Ectodermal cell (in vitro differentiated cells): ENCODE results near the gene TOR1A.

ENCODE experiments used
- H3K27ac ChIP-seq: 2 replicates; pipeline ENCODE4 v1.7.0; 2013; ENCODE audit warnings: mild to moderate bottlenecking, low read depth, low read length; ENCODE audit not compliant: insufficient read depth, poor library complexity, severe bottlenecking
- H3K27me3 ChIP-seq: 2 replicates; pipeline ENCODE4 v1.7.0; 2013; ENCODE audit warnings: mild to moderate bottlenecking, low read length; ENCODE audit not compliant: insufficient read depth, control insufficient read depth, poor library complexity, severe bottlenecking
- H3K36me3 ChIP-seq: one replicate; pipeline ENCODE4 v1.7.0; 2013; ENCODE audit warnings: low read length; ENCODE audit not compliant: control insufficient read depth, insufficient read depth
- H3K4me1 ChIP-seq: one replicate; pipeline ENCODE4 v1.7.0; 2013; ENCODE audit warnings: low read length; ENCODE audit not compliant: control insufficient read depth, insufficient read depth
- H3K4me3 ChIP-seq: 2 replicates; pipeline ENCODE4 v1.7.0; 2013; ENCODE audit warnings: low read depth, low read length, control low read depth; ENCODE audit not compliant: insufficient read depth
- H3K9me3 ChIP-seq: 2 replicates; pipeline ENCODE4 v1.7.0; 2013; ENCODE audit warnings: mild to moderate bottlenecking, low read length, moderate library complexity; ENCODE audit not compliant: control insufficient read depth
- WGBS, 2 experiments: methylation state at CpG; one replicate each; pipeline ENCODE4 v1.1.7; 2013; ENCODE audit warnings: missing lambda C conversion rate in 2 of 2; 5-methylcytosine and 5-hydroxymethylcytosine counted together

The TOR1A gene

GRCh38 chr9:129774791-129775447 is 49.0 kb downstream of the TOR1A start:
- Histone ChIP-seq H3K9me3 (no peaks in the 10 kb centered on the region), H3K27ac (no peak overlapping the region), H3K36me3 (no peaks in the 10 kb centered on the region), H3K27me3 (no peaks in the 10 kb centered on the region), H3K4me3 (no peak overlapping the region), H3K4me1 (peaks cover 8% of the 10 kb centered on the region)
- 85 to 87% methylated on average over 20 of the region's 20 CpGs for WGBS, 2 experiments

- H3K27ac ChIP-seq = no peak overlapping the region
- H3K9me3 ChIP-seq = no peaks in the 10 kb centered on the region
- no peaks in the 10 kb centered on the region for H3K36me3 ChIP-seq
- H3K27me3 ChIP-seq = no peaks in the 10 kb centered on the region
- no peak overlapping the region for H3K4me3 ChIP-seq
- H3K4me1 ChIP-seq = peaks cover 8% of the 10 kb centered on the region
- whole genome bisulfite sequencing, 2 experiments = 89 to 92% methylated on average over 10 of the region's 10 CpGs
Observed at GRCh38 chr9:129773262-129774048, 50.5 kb downstream of the TOR1A start.

GRCh38 chr9:129770741-129771140 is 53.2 kb downstream of the TOR1A start:
- 90 to 95% methylated on average over 5 of the region's 5 CpGs for WGBS, 2 experiments
- Histone ChIP-seq H3K4me1 (no peaks in the 10 kb centered on the region), H3K27me3 (no peaks in the 10 kb centered on the region), H3K27ac (no peak overlapping the region), H3K36me3 (no peaks in the 10 kb centered on the region), H3K9me3 (no peaks in the 10 kb centered on the region), H3K4me3 (no peak overlapping the region)

GRCh38 chr9:129769669-129770068 is 54.3 kb downstream of the TOR1A start:
- no peaks in the 10 kb centered on the region for H3K27me3 ChIP-seq
- WGBS, 2 experiments = 93% methylated on average over 5 of the region's 5 CpGs
- H3K27ac ChIP-seq = no peak overlapping the region

GRCh38 chr9:129768486-129768885 is 55.5 kb downstream of the TOR1A start:
- Histone ChIP-seq H3K27ac (no peak overlapping the region), H3K27me3 (no peaks in the 10 kb centered on the region), H3K9me3 (no peaks in the 10 kb centered on the region), H3K4me3 (no peak overlapping the region), H3K4me1 (peaks cover under 1% of the 10 kb centered on the region), H3K36me3 (no peaks in the 10 kb centered on the region)
- whole genome bisulfite sequencing, 2 experiments = 86 to 94% methylated on average over 6 of the region's 6 CpGs

More at GRCh38 chr9:129769669-129770068, 54.3 kb downstream of the TOR1A start:
- H3K9me3 ChIP-seq = no peaks in the 10 kb centered on the region
- no peaks in the 10 kb centered on the region for H3K4me1 ChIP-seq
- H3K4me3 ChIP-seq = no peak overlapping the region
- H3K36me3 ChIP-seq = no peaks in the 10 kb centered on the region

GRCh38 chr9:129765764-129766317 is 58.1 kb downstream of the TOR1A start:
- Histone ChIP-seq H3K36me3 (no peaks in the 10 kb centered on the region), H3K27ac (no peak overlapping the region), H3K27me3 (no peaks in the 10 kb centered on the region), H3K9me3 (no peaks in the 10 kb centered on the region), H3K4me1 (peaks cover 12% of the 10 kb centered on the region), H3K4me3 (no peak overlapping the region)
- 93 to 95% methylated on average over 4 of the region's 4 CpGs for WGBS, 2 experiments

- H3K4me1 ChIP-seq = peaks cover 12% of the 10 kb centered on the region
- no peaks in the 10 kb centered on the region for H3K27me3 ChIP-seq
- H3K9me3 ChIP-seq = no peaks in the 10 kb centered on the region
- H3K27ac ChIP-seq = no peak overlapping the region
- no peak overlapping the region for H3K4me3 ChIP-seq
- 90 to 91% methylated on average over 13 of the region's 13 CpGs for WGBS, 2 experiments
- no peaks in the 10 kb centered on the region for H3K36me3 ChIP-seq
Observed at GRCh38 chr9:129762985-129763926, 60.7 kb downstream of the TOR1A start.
